ENCODE measurements around the gene PACRG. TPM values are rescaled to one million over a fixed set of nuclear protein-coding genes. Genes with fewer than 3 reads are reported as not detected.

Gene PACRG
- total and polyA plus RNA-seq, 8 donors = 1.8 to 28.6 (median 3.2) TPM; not detected in 2

- Histone ChIP-seq H3K27ac (no peak overlapping the region), H3K4me3 (no peak overlapping the region), H3K27me3 (no peaks in the 10 kb centered on the region), H3K4me1 (peaks cover 0 to 2% (median 0%) of the 10 kb centered on the region in 4 donors), H3K9me3 (no peaks in the 10 kb centered on the region), H3K36me3 (no peaks in the 10 kb centered on the region)
- DNase-seq = no peak
- intact Hi-C loops (cut with DNase I; ENCODE audit: low total_unique reads) = no loop called here
- no peak for TF ChIP-seq EP300 (IDR thresholded peaks at IDR 0.05)
- no peak for TF ChIP-seq CTCF (IDR thresholded peaks at IDR 0.05)
- no peak for TF ChIP-seq POLR2A (IDR thresholded peaks at IDR 0.05)
- no peak for TF ChIP-seq POLR2AphosphoS5 (IDR thresholded peaks at IDR 0.05)
- 55 to 65% (median 58%) methylated on average over 3 of the region's 3 CpGs for WGBS, 5 donors
Measured at GRCh38 chr6:162862462-162862861, 134.7 kb downstream of the PACRG start.

GRCh38 chr6:162862941-162863340 lies 135.2 kb downstream of the PACRG start:
- 73 to 93% (median 81%) methylated on average over 5 of the region's 5 CpGs for WGBS, 5 donors
- Histone ChIP-seq H3K27me3 (no peaks in the 10 kb centered on the region), H3K36me3 (no peaks in the 10 kb centered on the region), H3K27ac (no peak overlapping the region), H3K9me3 (no peaks in the 10 kb centered on the region), H3K4me1 (no peaks in the 10 kb centered on the region), H3K4me3 (no peak overlapping the region)
- intact Hi-C loops (cut with DNase I; ENCODE audit: low total_unique reads) = no loop called here
- TF ChIP-seq POLR2A (IDR thresholded peaks at IDR 0.05) = no peak
- no peak for DNase-seq

GRCh38 chr6:162863821-162864220 lies 136.0 kb downstream of the PACRG start:
- H3K4me3 ChIP-seq = no peak overlapping the region
- no peaks in the 10 kb centered on the region for H3K36me3 ChIP-seq
- no peaks in the 10 kb centered on the region for H3K27me3 ChIP-seq
- DNase-seq = no peak
- 73 to 95% (median 90%) methylated on average over 1 of the region's 1 CpG for WGBS, 5 donors
- no peaks in the 10 kb centered on the region for H3K9me3 ChIP-seq
- intact Hi-C loops (cut with DNase I; ENCODE audit: low total_unique reads) = no loop called here
- H3K4me1 ChIP-seq = no peaks in the 10 kb centered on the region
- TF ChIP-seq EP300 (IDR thresholded peaks at IDR 0.05) = no peak
- TF ChIP-seq CTCF (IDR thresholded peaks at IDR 0.05) = no peak
- no peak for TF ChIP-seq POLR2AphosphoS5 (IDR thresholded peaks at IDR 0.05)
- no peak for TF ChIP-seq POLR2A (IDR thresholded peaks at IDR 0.05)
- H3K27ac ChIP-seq = no peak overlapping the region

- no peaks in the 10 kb centered on the region for H3K4me1 ChIP-seq
- no peaks in the 10 kb centered on the region for H3K36me3 ChIP-seq
- no peak overlapping the region for H3K4me3 ChIP-seq
- peak in 1 of 2 donors; percentile 26 for DNase-seq
- intact Hi-C loops (cut with DNase I; ENCODE audit: low total_unique reads) = no loop called here
- H3K9me3 ChIP-seq = no peaks in the 10 kb centered on the region
- no peak for TF ChIP-seq EP300 (IDR thresholded peaks at IDR 0.05)
- TF ChIP-seq CTCF (IDR thresholded peaks at IDR 0.05) = no peak
- no peaks in the 10 kb centered on the region for H3K27me3 ChIP-seq
- no peak overlapping the region for H3K27ac ChIP-seq
- WGBS, 5 donors = 69 to 81% (median 73%) methylated on average over 5 of the region's 5 CpGs
Measured at GRCh38 chr6:162864911-162865310, 137.1 kb downstream of the PACRG start.

GRCh38 chr6:162866656-162867055 lies 138.9 kb downstream of the PACRG start:
- H3K27me3 ChIP-seq = no peaks in the 10 kb centered on the region
- DNase-seq = no peak
- TF ChIP-seq POLR2AphosphoS5 (IDR thresholded peaks at IDR 0.05) (no peak), EP300 (IDR thresholded peaks at IDR 0.05) (no peak), POLR2A (IDR thresholded peaks at IDR 0.05) (no peak), CTCF (IDR thresholded peaks at IDR 0.05) (no peak)
- H3K36me3 ChIP-seq = no peaks in the 10 kb centered on the region
- H3K4me1 ChIP-seq = no peaks in the 10 kb centered on the region
- H3K9me3 ChIP-seq = no peaks in the 10 kb centered on the region
- no peak overlapping the region for H3K27ac ChIP-seq
- 15 to 37% (median 34%) methylated on average over 1 of the region's 1 CpG for WGBS, 5 donors
- H3K4me3 ChIP-seq = no peak overlapping the region
- intact Hi-C loops (cut with DNase I; ENCODE audit: low total_unique reads) = no loop called here

Measured in stomach (tissue), 9 donors.